Activated CD4-positive, alpha-beta T cell treated with anti-CD3 and anti-CD28 coated beads, Interleukin-10, Interleukin-2, amounts not matched to agents 100 ng/mL and 50 ng/mL, durations not matched to agents 16 hours and 8 hours (primary cell): Measurements from ENCODE around the gene C12orf60.
"Not testable (repeated sequence)": the region's sequence is repeated elsewhere in the genome, so short reads cannot be mapped to it uniquely, and the experiment has no call there.

Experiments used
- DNase-seq: peaks from one replicate; pipeline ENCODE4 v3.0.0-alpha.2; 2020

C12orf60 gene

GRCh38 chr12:14803011-14803829 lies at the start of gene C12orf60, which contains the start of gene WBP11:
TSS of gene C12orf60 (plus strand) at chr12:14803670. CDS start at chr12:14822936, 19,266 bp downstream.
TSS of gene WBP11 (minus strand) at chr12:14803478. CDS start at chr12:14801383, 2,095 bp downstream.
- peak; percentile 98 for DNase-seq

GRCh38 chr12:14756334-14757143 lies 46.9 kb upstream of the C12orf60 start:
- peak; percentile 26 for DNase-seq

- DNase-seq, result not testable (repeated sequence)
Observed at GRCh38 chr12:14759711-14760280, 43.7 kb upstream of the C12orf60 start.

- no peak for DNase-seq
Observed at GRCh38 chr12:14765398-14765797, 38.1 kb upstream of the C12orf60 start.

GRCh38 chr12:14766020-14766419 lies 37.5 kb upstream of the C12orf60 start:
- not testable (repeated sequence) for DNase-seq

GRCh38 chr12:14766649-14767215 lies 36.7 kb upstream of the C12orf60 start:
- DNase-seq, result no peak

- no peak for DNase-seq
Observed at GRCh38 chr12:14767617-14768016, 35.9 kb upstream of the C12orf60 start.

GRCh38 chr12:14768823-14769405 lies 34.6 kb upstream of the C12orf60 start:
- peak; percentile 47 for DNase-seq

GRCh38 chr12:14769466-14769968 lies 34.0 kb upstream of the C12orf60 start:
- peak; percentile 62 for DNase-seq

- peak; percentile 91 for DNase-seq
Observed at GRCh38 chr12:14769969-14770495, 33.4 kb upstream of the C12orf60 start.

GRCh38 chr12:14770496-14771461 lies 32.7 kb upstream of the C12orf60 start:
- DNase-seq, result peak; percentile 98

GRCh38 chr12:14771651-14772137 lies 31.8 kb upstream of the C12orf60 start:
- DNase-seq, result peak; percentile 61

GRCh38 chr12:14772946-14773345 lies 30.5 kb upstream of the C12orf60 start:
- no peak for DNase-seq

- peak; percentile 41 for DNase-seq
Observed at GRCh38 chr12:14773685-14774073, 29.8 kb upstream of the C12orf60 start.

GRCh38 chr12:14774074-14774905 lies 29.2 kb upstream of the C12orf60 start:
- peak; percentile 97 for DNase-seq

GRCh38 chr12:14774906-14775635 lies 28.4 kb upstream of the C12orf60 start:
- peak; percentile 37 for DNase-seq

- DNase-seq, result peak; percentile 49
Observed at GRCh38 chr12:14775636-14775980, 27.9 kb upstream of the C12orf60 start.

- peak; percentile 22 for DNase-seq
Observed at GRCh38 chr12:14776236-14776961, 27.1 kb upstream of the C12orf60 start.
